Naive thymus-derived CD8-positive, alpha-beta T cell (primary cell): ENCODE measurements around the gene COX6B2. TPM values are rescaled to one million over a fixed set of nuclear protein-coding genes. Genes with fewer than 3 reads are reported as not detected.

Experiments
- ATAC-seq, 2 donors: fragments of 150-1000 bp; cut with Tn5 transposase in 1 of 2; sonication (Bioruptor Pico), chemical (Tn5 transposase) in 1 of 2; 1 replicate in 1 of 2; 2 replicates in 1 of 2; pipeline ENCODE4 v1.10.0; 2021; ENCODE audit warnings: mild to moderate bottlenecking in 2 of 2, moderate library complexity in 2 of 2
- POLR2A ChIA-PET: fragments of 350-600 bp; sonication (Branson Sonifier 250); formaldehyde crosslinking; loops from one replicate; lab custom pipeline; 2021; ENCODE audit warnings: antibody characterized with exemption; lab: Charles Lee
- DNase-seq, 10 donors: peaks; one replicate each; pipeline versions ENCODE4 v3.0.0 to v3.0.0-alpha.2; 2020 to 2022
- H3K27ac Mint-ChIP-seq, 10 donors: one replicate each; pipeline ENCODE4 v1.8.0; 2020 to 2022; ENCODE audit warnings: mild to moderate bottlenecking in 10 of 10, mixed read lengths in 10 of 10, moderate library complexity in 4 of 10, inconsistent platforms in 1 of 10
- H3K27me3 Mint-ChIP-seq, 5 donors: one replicate each; pipeline ENCODE4 v1.8.0; 2021 to 2022; ENCODE audit warnings: mixed read lengths in 5 of 5
- H3K36me3 Mint-ChIP-seq, 3 donors: one replicate each; pipeline ENCODE4 v1.8.0; 2020 to 2022; ENCODE audit warnings: mixed read lengths in 3 of 3, mild to moderate bottlenecking in 2 of 3, inconsistent platforms in 1 of 3
- H3K4me1 Mint-ChIP-seq, 4 donors: one replicate each; pipeline ENCODE4 v1.8.0; 2021 to 2022; ENCODE audit warnings: mixed read lengths in 4 of 4
- H3K4me3 Mint-ChIP-seq, 10 donors: one replicate each; pipeline ENCODE4 v1.8.0; 2020 to 2022; ENCODE audit warnings: mild to moderate bottlenecking in 10 of 10, mixed read lengths in 10 of 10, moderate library complexity in 6 of 10, inconsistent platforms in 1 of 10
- H3K9me3 Mint-ChIP-seq, 9 donors: one replicate each; pipeline ENCODE4 v1.8.0; 2020 to 2022; ENCODE audit warnings: mixed read lengths in 9 of 9, mild to moderate bottlenecking in 3 of 9, inconsistent platforms in 1 of 9, moderate library complexity in 1 of 9
- polyA plus RNA-seq, 3 donors: library from polyadenylated mRNA; unstranded; fragments of 300-500 nt; fragmentation: Illumina TruSeq; gene quantifications; one replicate each; pipeline ENCODE4 v1.2.3, GENCODE V29; 2021
- total RNA-seq, 8 experiments: library from RNA in 2 of 8; stranded (reverse) in 2 of 8; gene quantifications; one replicate each; pipeline ENCODE4 v1.2.3 and lab custom pipeline; 2021 to 2026

Gene COX6B2
- total and polyA plus RNA-seq, 5 experiments from 2014 or later, result not detected

DNA sequence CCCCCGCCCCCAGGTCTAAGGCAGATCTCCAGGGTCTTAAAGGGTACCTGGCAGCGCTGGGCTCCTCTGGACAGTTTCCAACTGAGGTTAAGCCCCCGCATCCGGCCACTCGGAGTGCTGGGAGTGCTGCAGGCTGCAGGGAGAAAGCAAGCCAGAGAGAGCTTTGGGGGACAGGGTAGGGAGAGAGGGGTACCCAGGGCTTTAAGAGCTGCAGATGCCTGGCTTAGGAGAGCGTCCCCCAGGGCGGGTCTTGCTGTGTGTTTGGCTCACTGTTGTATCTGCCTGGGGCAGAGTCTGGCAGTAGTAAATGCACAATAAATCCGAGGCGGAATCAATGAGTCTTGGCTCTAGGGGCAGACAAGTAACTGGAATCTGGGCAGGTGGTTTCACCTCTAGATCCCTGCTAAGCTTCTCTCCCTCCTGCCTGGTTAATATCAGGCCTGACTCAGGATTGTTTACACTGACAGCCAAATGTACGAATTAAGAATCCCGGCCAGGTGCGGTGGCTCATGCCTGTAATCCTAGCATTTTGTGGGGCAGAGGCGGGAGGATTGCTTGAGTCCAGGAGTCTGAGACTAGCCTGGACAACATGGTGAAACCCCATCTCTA lies 798 bp upstream of the COX6B2 start:
- Mint-ChIP-seq H3K4me1 (peaks cover 21 to 36% (median 25%) of the 10 kb centered on the region in 4 donors), H3K27me3 (peaks cover 4 to 44% (median 34%) of the 10 kb centered on the region in 5 donors), H3K36me3 (no peaks in the 10 kb centered on the region), H3K9me3 (peaks cover 0 to 2% (median 0%) of the 10 kb centered on the region in 9 donors), H3K4me3 (peak overlapping the region in 7 of 10 donors; percentile 14 to 49 (median 33)), H3K27ac (peak overlapping the region in 3 of 10 donors; percentile 18 to 69 (median 22))
- DNase-seq (peak in 1 of 10 donors; percentile 12), ATAC-seq (no peak)
- POLR2A ChIA-PET, result interaction anchor here (1.0 kb wide), 1 partner anchor 29 kb away, joined by 3 read pairs; no protein-coding TSS in a partner anchor

DNA sequence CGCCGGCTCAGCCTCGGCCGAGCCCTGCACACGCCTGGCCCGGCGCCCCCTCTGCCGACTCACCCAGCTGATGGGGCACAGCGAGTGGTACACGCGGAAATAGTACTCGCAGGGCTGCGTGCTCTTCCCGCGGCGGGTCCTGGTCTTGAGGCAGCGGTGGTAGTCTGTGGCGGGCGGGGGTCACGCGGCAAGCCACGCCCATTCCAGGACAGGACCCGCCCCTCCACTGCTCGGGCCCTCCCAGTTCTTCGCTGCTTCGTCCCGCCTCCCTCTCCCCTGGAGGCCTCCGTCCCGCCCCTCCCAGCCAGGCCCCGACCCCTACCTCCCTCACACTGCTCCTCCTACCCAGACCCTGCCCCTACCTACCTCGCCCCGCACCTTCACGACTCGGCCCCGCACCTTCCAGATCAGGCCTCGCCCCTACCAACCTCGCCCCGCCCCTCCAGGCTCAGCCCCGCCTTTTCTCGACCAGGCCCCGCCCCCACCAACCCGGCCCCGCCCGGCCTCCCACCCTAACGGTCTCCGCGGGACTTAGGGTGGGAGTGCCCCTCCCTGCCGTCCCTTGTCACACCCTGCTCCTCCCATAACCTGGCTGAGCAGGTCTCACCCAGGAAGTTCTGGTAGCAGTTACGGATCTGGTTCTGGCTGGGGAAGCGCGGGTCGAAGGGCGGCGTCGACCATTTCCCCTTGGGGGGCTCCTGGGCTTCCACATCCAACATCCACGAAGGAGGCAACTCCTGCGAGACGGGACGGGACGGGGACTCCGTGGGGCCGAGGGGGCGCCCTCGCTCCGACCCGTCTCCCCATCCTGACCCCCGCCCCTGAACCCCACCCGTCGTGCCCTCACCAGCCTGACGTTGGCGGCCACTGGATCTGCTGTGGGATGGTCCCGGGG lies 469 bp downstream of the COX6B2 start:
- DNase-seq (peak; percentile 46 to 77 (median 62)), ATAC-seq (peak; percentile 69 to 80)
- peak overlapping the region; percentile 53 to 86 (median 80) for H3K4me3 Mint-ChIP-seq
- peaks cover 21 to 36% (median 25%) of the 10 kb centered on the region in 4 donors for H3K4me1 Mint-ChIP-seq
- H3K27me3 Mint-ChIP-seq, result peaks cover 4 to 48% (median 34%) of the 10 kb centered on the region in 5 donors
- POLR2A ChIA-PET, result interaction anchor here (0.6 kb wide), 1 partner anchor 270 kb away, joined by 3 read pairs; the partner anchor contains the start of gene ZNF784
- peak overlapping the region in 5 of 10 donors; percentile 41 to 83 (median 59) for H3K27ac Mint-ChIP-seq
- peaks cover 0 to 2% (median 0%) of the 10 kb centered on the region in 9 donors for H3K9me3 Mint-ChIP-seq
- H3K36me3 Mint-ChIP-seq, result no peaks in the 10 kb centered on the region

DNA sequence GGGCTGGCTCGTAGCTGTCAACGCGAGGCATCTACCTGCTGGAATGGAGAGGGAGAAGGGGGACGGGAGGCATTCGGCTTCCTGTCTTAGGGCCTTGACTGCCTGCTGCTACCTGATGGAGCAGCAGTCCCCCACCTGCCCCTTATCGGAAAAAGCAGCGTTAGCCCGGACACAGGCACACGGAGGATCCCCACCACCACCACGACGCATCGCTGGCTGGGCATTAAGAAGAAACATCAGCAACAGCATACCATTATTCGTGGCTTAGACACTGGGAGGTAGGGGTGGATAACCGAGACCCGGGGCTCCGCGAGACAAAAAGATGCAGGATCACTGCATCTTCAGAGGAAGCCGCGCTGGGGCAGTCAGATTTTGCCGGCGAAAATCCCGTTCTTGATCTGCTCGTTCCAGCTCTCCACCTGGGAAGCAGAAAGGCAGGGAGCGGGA lies 1.1 kb downstream of the COX6B2 start:
- ATAC-seq, result peak; percentile 8 to 15
- Mint-ChIP-seq H3K4me1 (peaks cover 21 to 36% (median 25%) of the 10 kb centered on the region in 4 donors), H3K36me3 (no peaks in the 10 kb centered on the region), H3K9me3 (peaks cover 0 to 2% (median 0%) of the 10 kb centered on the region in 9 donors), H3K4me3 (peak overlapping the region; percentile 61 to 86 (median 80)), H3K27me3 (peaks cover 4 to 48% (median 34%) of the 10 kb centered on the region in 5 donors), H3K27ac (peak overlapping the region in 4 of 10 donors; percentile 1 to 86 (median 58))
- DNase-seq, result peak in 1 of 10 donors; percentile 21
- POLR2A ChIA-PET, result interaction anchor here (0.6 to 1.6 kb wide), 3 partner anchors 14 to 271 kb away, joined by 3 to 6 read pairs (median 3); partner anchors contain the start of genes KMT5C and ZNF784

DNA sequence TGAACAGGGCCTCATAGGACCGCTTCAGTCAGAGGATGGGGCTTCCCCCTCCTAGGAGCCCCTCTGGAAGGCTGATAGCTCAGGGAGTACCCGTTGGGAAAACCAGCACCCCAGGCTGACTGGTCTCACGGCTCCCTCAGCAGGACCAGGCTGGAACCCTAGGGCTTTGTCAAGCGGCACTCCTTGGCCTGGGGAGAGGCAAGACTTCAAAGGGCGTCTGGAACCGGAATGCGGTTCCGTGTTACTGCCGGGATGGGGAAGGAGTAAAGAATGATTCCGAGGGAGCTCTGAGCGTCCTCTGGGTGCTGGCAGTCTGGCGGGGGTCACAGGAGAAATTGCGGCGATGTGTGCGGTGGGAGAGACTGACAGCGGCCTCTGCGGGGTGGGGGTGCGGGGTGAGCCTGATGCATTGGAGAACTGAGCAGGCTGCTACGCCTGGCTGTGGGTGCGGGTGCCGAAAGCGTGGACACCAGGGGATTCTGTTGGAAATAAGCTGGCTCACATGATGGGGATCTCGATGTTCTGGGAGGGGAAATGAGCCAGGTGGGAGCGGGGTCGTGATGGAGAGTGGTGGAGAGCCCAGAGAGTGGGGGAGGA lies 1.9 kb downstream of the COX6B2 start:
- Mint-ChIP-seq H3K27me3 (peaks cover 4 to 48% (median 34%) of the 10 kb centered on the region in 5 donors), H3K27ac (peak overlapping the region in 5 of 10 donors; percentile 20 to 87 (median 53))
- no peak for ATAC-seq

DNA sequence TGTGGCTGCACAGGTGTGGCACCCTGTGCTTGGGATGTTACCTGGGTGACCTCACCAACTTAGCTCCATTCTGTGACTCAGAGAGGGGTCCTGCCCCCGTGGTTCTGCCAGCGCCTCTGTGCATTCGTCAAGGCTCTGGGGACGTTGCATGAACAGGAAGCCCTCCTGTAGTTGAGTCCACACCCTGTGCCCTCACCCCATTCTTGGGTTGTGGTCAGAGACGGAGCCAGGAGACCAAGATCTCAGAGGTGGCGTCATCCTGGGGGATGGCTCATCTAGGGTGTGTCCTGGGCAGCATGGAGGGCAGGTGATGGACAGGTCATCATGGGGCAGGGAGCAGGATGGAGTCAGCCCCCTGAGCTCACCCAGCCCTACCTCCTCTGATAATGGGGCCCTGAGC lies 2.5 kb downstream of the COX6B2 start:
- Mint-ChIP-seq H3K36me3 (peaks cover 0 to 4% (median 0%) of the 10 kb centered on the region in 3 donors), H3K27ac (peak overlapping the region in 1 of 10 donors; percentile 24), H3K27me3 (peaks cover 4 to 44% (median 29%) of the 10 kb centered on the region in 5 donors), H3K4me1 (peaks cover 20 to 36% (median 25%) of the 10 kb centered on the region in 4 donors), H3K9me3 (peaks cover 0 to 2% (median 0%) of the 10 kb centered on the region in 9 donors), H3K4me3 (peak overlapping the region in 3 of 10 donors; percentile 24 to 83 (median 80))
- no peak for ATAC-seq
- POLR2A ChIA-PET, result interaction anchor here (0.6 to 1.6 kb wide), 3 partner anchors 8 to 211 kb away, joined by 3 to 6 read pairs (median 3); partner anchors contain the start of gene KMT5C
- DNase-seq, result no peak

More for the DNA sequence above, 1.9 kb downstream of the COX6B2 start:
- POLR2A ChIA-PET, result interaction anchor here (0.6 to 1.6 kb wide), 3 partner anchors 9 to 93 kb away, joined by 3 to 6 read pairs (median 3); partner anchors contain the start of gene KMT5C
- Mint-ChIP-seq H3K4me1 (peaks cover 21 to 36% (median 25%) of the 10 kb centered on the region in 4 donors), H3K9me3 (peaks cover 0 to 2% (median 0%) of the 10 kb centered on the region in 9 donors), H3K4me3 (peak overlapping the region; percentile 52 to 86 (median 78)), H3K36me3 (peaks cover 0 to 4% (median 0%) of the 10 kb centered on the region in 3 donors)
- DNase-seq, result no peak

DNA sequence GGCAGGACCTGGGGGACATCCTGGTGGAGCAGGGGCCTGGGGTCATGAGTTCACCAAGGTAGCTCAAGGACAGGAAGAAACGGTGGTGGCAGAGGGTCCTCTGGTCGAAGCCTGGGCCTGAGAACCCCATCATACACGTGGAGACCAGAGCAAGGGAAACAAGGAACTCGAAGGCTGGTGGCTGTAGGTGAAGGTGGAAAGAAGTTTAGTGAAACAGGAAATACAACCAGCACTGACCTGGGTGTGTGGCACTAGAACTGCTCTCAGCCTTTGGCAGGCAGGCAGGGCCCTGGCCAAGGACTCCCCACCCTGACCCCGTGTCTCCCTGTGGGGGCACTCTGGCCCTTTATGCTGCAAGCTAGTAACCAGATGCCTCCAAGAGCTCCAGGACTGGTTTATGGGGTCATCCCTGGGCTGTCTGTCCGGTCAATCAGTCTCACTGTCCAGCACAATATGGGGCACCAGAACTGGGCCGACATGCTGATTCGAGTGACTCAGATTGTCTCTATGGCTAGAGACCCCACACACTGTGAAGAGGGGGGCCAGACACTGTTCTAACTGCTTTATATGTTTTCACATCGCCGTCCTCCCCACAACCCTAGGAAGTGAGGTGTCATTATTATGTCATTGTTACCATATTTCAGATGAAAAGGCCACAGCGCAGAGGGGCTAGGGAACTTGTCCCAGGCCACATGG lies 3.8 kb downstream of the COX6B2 start:
- DNase-seq (no peak), ATAC-seq (no peak)
- Mint-ChIP-seq H3K9me3 (peaks cover 0 to 2% (median 0%) of the 10 kb centered on the region in 9 donors), H3K36me3 (peaks cover 0 to 4% (median 0%) of the 10 kb centered on the region in 3 donors), H3K4me3 (peak overlapping the region in 5 of 10 donors; percentile 4 to 20 (median 9)), H3K4me1 (peaks cover 20 to 36% (median 25%) of the 10 kb centered on the region in 4 donors), H3K27me3 (peaks cover 3 to 44% (median 27%) of the 10 kb centered on the region in 5 donors), H3K27ac (peak overlapping the region in 2 of 10 donors; percentile 74 to 79)
- POLR2A ChIA-PET, result interaction anchor here (0.8 to 1.9 kb wide), 3 partner anchors 10 to 36 kb away, joined by 3 to 10 read pairs (median 5); partner anchors contain the start of gene KMT5C

DNA sequence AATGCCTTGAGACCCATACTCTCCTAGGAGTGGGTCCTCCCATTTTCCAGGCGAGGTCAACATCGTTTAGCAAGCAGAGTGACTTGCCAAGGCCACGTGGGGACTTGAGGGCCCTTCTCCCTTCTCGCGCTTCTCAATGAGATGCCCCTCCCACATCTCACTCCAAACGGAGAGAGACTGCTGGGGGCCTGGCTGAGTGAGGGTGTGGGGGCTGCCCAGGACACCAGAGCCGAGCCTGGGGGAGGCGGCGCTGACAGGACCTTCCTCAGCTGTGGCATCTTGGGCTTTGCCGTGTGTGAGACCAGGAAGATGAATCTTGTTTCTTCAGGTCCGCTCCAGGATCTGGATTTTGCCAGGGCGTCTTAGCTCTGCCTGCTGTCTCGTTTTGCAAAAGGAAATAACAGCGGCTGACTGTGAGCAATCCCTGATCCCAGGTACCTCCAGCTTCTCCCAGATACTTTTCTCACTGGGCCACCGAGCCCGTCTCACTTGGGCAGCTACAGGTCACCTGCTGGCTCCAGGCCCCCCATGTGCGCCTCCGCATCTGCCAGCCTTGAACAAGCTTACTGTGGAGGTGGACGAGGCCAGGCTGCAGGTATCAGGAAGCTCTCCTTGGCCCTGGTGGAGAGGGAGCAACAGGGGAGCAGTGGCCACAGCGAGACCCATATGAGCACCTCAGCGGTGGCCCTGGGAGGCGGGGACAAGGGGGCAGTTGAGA lies 6.0 kb downstream of the COX6B2 start:
- peaks cover 3 to 38% (median 27%) of the 10 kb centered on the region in 5 donors for H3K27me3 Mint-ChIP-seq
- DNase-seq (no peak), ATAC-seq (no peak)
- H3K27ac Mint-ChIP-seq, result no peak overlapping the region
- peaks cover 0 to 11% (median 4%) of the 10 kb centered on the region in 3 donors for H3K36me3 Mint-ChIP-seq
- H3K9me3 Mint-ChIP-seq, result no peaks in the 10 kb centered on the region
- POLR2A ChIA-PET, result interaction anchor here (1.0 kb wide), 1 partner anchor 9 kb away, joined by 3 read pairs; the partner anchor contains the start of gene KMT5C
- H3K4me3 Mint-ChIP-seq, result no peak overlapping the region
- peaks cover 16 to 32% (median 19%) of the 10 kb centered on the region in 4 donors for H3K4me1 Mint-ChIP-seq

DNA sequence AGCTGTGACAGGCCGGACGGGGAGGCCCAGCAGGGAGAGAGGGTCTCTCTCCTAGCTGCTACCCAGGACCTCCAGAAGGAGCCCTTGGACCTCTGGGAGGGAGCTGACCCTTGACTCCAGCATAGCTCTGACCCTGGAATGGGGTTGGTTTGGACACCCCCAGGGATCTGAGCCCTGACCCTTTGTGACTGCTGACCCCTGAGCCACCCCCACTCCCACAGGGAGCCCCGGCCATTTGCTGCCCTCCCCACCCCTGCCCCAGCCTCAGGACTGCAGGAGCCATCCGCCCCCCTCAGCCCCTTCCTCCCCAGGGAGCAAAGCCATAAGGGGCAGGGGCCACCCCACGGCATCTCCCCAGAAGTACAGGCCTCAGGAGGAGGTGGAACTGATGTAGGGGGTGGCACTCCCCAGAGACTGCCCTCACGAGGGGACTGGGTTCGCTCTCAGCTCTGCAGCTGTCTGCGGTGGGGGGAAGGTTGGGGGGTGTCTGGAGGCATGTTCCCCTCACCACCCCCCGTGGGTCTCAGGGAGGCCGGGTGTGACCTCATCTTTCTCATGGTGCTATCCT lies 7.0 kb downstream of the COX6B2 start:
- Mint-ChIP-seq H3K4me3 (no peak overlapping the region), H3K27ac (no peak overlapping the region), H3K27me3 (peaks cover under 1 to 29% (median 18%) of the 10 kb centered on the region in 5 donors), H3K4me1 (peaks cover 6 to 22% (median 11%) of the 10 kb centered on the region in 4 donors), H3K36me3 (peaks cover 0 to 18% (median 6%) of the 10 kb centered on the region in 3 donors), H3K9me3 (no peaks in the 10 kb centered on the region)
- POLR2A ChIA-PET, result interaction anchor here (1.1 kb wide), 1 partner anchor 10 kb away, joined by 3 read pairs; no protein-coding TSS in a partner anchor
- ATAC-seq, result no peak
- no peak for DNase-seq

DNA sequence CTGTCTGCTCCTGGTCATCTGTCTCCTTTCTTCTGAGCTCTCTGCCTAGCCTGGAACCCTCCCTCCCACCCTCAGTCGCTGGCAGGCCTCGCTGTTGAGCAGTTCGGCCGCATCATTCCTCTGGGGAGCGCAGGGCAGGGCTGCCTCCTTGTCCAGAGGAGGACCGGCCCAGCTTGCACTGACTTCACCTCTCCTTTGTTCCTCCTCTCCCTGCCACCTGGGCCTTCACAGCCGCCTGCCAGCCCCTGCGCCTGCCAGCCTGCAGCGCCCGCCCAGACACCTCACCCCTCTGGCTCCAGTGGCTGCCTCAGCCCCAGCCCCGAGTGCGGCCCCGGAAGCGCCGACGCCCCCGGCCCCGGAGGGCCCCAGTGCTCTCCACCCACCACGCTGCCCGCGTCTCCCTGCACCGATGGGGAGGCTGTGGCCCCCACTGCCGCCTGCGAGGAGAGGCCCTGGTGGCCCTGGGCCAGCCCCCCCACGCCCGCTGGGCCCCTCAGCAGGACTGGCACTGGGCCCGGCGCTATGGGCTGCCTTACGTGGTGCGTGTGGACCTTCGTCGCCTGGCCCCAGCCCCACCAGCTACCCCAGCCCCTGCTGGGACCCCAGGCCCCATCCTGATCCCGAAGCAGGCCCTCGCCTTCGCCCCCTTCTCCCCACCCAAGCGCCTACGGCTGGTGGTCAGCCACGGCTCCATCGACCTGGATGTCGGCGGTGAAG lies 7.6 kb downstream of the COX6B2 start:
- DNase-seq, result no peak
- no peak overlapping the region for H3K4me3 Mint-ChIP-seq
- no peak overlapping the region for H3K27ac Mint-ChIP-seq
- H3K27me3 Mint-ChIP-seq, result peaks cover 0 to 23% (median 12%) of the 10 kb centered on the region in 5 donors
- peaks cover 0 to 18% (median 9%) of the 10 kb centered on the region in 3 donors for H3K36me3 Mint-ChIP-seq
- no peaks in the 10 kb centered on the region for H3K9me3 Mint-ChIP-seq
- POLR2A ChIA-PET, result interaction anchor here (0.6 to 1.1 kb wide), 2 partner anchors 10 to 74 kb away, joined by 3 read pairs; no protein-coding TSS in a partner anchor
- peaks cover 2 to 17% (median 10%) of the 10 kb centered on the region in 4 donors for H3K4me1 Mint-ChIP-seq
- peak in 1 of 2 donors; percentile 10 for ATAC-seq
